A549 (cell line): ENCODE results near the gene TAS2R39. TPM values are rescaled to one million over a fixed set of nuclear protein-coding genes. Genes with fewer than 3 reads are reported as not detected.

Source experiments
- ATAC-seq, 2 experiments: fragments of 200-7000 bp in 1 of 2; fragments of >200 bp in 1 of 2; cut with Nextera tagmentation in 1 of 2; cut with Tn5 transposase in 1 of 2; 3 replicates each; pipeline versions ENCODE4 v1.8.0 to v1.9.1; 2018 to 2020; ENCODE audit warnings: mild to moderate bottlenecking in 1 of 2, moderate library complexity in 1 of 2
- CTCF ChIA-PET: fragments of 300-600 bp; sonication (Branson Sonifier 250); formaldehyde crosslinking; extraction: SDS; loops from one replicate; lab custom pipeline; 2021; ENCODE audit warnings: antibody characterized with exemption, inconsistent platforms; lab: Yijun Ruan, JAX
- POLR2A ChIA-PET: fragments of 350-600 bp; formaldehyde crosslinking; extraction: SDS; loops from one replicate; lab custom pipeline; 2021; ENCODE audit warnings: antibody characterized with exemption, inconsistent platforms; lab: Yijun Ruan, JAX
- DNase-seq, 2 experiments: peaks; one replicate each; pipeline versions ENCODE4 v3.0.0 to v3.0.0-alpha.2; 2011 to 2016; ENCODE audit warnings: low read depth in 1 of 2, low spot score in 1 of 2
- FAIRE-seq: peaks from 2 replicates; lab custom pipeline; 2011; peaks lifted over from hg19 to GRCh38; lab: Jason Lieb, UNC
- H3K27ac ChIP-seq, 2 experiments: fragments of >200 bp; sonication (Bioruptor Twin); formaldehyde crosslinking; 3 replicates each; pipeline ENCODE4 v1.5.1; 2016 to 2017
- H3K4me1 ChIP-seq: fragments of >200 bp; sonication (Bioruptor Twin); formaldehyde crosslinking; 3 replicates; pipeline ENCODE4 v1.6.1; 2016
- H3K4me2 ChIP-seq: fragments of >200 bp; sonication (Bioruptor Twin); formaldehyde crosslinking; 3 replicates; pipeline ENCODE4 v1.6.1; 2016
- H3K4me3 ChIP-seq: fragments of >200 bp; sonication (Bioruptor Twin); formaldehyde crosslinking; 3 replicates; pipeline ENCODE4 v1.5.1; 2016
- H3K9me3 ChIP-seq: fragments of >200 bp; sonication (Bioruptor Twin); formaldehyde crosslinking; 3 replicates; pipeline ENCODE4 v1.6.1; 2016
- CBX2 ChIP-seq: fragments of 200-600 bp; sonication (generic); IDR thresholded peaks from 2 replicates; pipeline ENCODE4 v1.6.1; 2016; ENCODE audit warnings: low read depth, mild to moderate bottlenecking, borderline replicate concordance
- CHD4 ChIP-seq: fragments of 200-600 bp; sonication (generic); IDR thresholded peaks from 2 replicates; pipeline ENCODE4 v1.6.1; 2016; ENCODE audit warnings: antibody characterized with exemption, mild to moderate bottlenecking, borderline replicate concordance
- EHMT2 ChIP-seq: fragments of 200-600 bp; sonication (generic); IDR thresholded peaks from 2 replicates; pipeline ENCODE4 v1.6.1; 2016; ENCODE audit warnings: antibody characterized with exemption, low read depth, mild to moderate bottlenecking, moderate library complexity
- ELK1 ChIP-seq: fragments of 150-350 bp; IDR thresholded peaks from 2 replicates; pipeline ENCODE4 v1.6.1; 2014; ENCODE audit warnings: low read depth, mild to moderate bottlenecking, low read length
- EP300 ChIP-seq, 2 experiments: fragments of >200 bp; sonication (Bioruptor Twin); formaldehyde crosslinking; IDR thresholded peaks; 2 replicates in 1 of 2; 3 replicates in 1 of 2; pipeline ENCODE4 v1.6.1; 2016 to 2017
- FOSB ChIP-seq: fragments of 250-450 bp; sonication (Bioruptor Pico); IDR thresholded peaks from 2 replicates; pipeline ENCODE4 v1.5.0; 2020; ENCODE audit warnings: mild to moderate bottlenecking, moderate library complexity
- FOSL2 ChIP-seq, 2 experiments: fragments of 450-650 bp in 1 of 2; fragments of >200 bp in 1 of 2; sonication (Bioruptor Twin) in 1 of 2; formaldehyde crosslinking; IDR thresholded peaks; 2 replicates each; pipeline versions ENCODE4 v1.5.0 to v1.6.1; 2016 to 2020; ENCODE audit warnings: mild to moderate bottlenecking in 1 of 2, moderate library complexity in 1 of 2
- FOXS1 ChIP-seq: fragments of 250-450 bp; sonication (Bioruptor Pico); IDR thresholded peaks from 2 replicates; pipeline ENCODE4 v1.5.0; 2020; ENCODE audit warnings: mild to moderate bottlenecking, moderate library complexity
- GATA3 ChIP-seq: IDR thresholded peaks from 2 replicates; pipeline ENCODE4 v1.6.1; 2012; ENCODE audit warnings: borderline replicate concordance
- HOXB13 ChIP-seq: fragments of 250-450 bp; sonication (Bioruptor Pico); IDR thresholded peaks from 2 replicates; pipeline ENCODE4 v1.5.0; 2020; ENCODE audit warnings: low read depth, mild to moderate bottlenecking, moderate library complexity
- HOXB5 ChIP-seq: fragments of 250-450 bp; sonication (Bioruptor Pico); IDR thresholded peaks from 2 replicates; pipeline ENCODE4 v1.5.0; 2020; ENCODE audit warnings: mild to moderate bottlenecking, moderate library complexity
- JUN ChIP-seq, 2 experiments: fragments of >200 bp; sonication (Bioruptor Twin); formaldehyde crosslinking; IDR thresholded peaks; 2 replicates in 1 of 2; 3 replicates in 1 of 2; pipeline ENCODE4 v1.6.1; 2016 to 2017
- JUNB ChIP-seq: fragments of >200 bp; sonication (Bioruptor Twin); formaldehyde crosslinking; IDR thresholded peaks from 2 replicates; pipeline ENCODE4 v1.6.1; 2016
- KDM5A ChIP-seq: fragments of 200-600 bp; sonication (generic); IDR thresholded peaks from 2 replicates; pipeline ENCODE4 v1.6.1; 2016; ENCODE audit warnings: antibody characterized with exemption, mild to moderate bottlenecking
- MAFK ChIP-seq: fragments of 450-650 bp; IDR thresholded peaks from 2 replicates; pipeline ENCODE4 v1.6.1; 2014; ENCODE audit not compliant: partially characterized antibody
- MAX ChIP-seq: IDR thresholded peaks from 2 replicates; pipeline ENCODE4 v1.6.1; 2012
- MYC ChIP-seq: IDR thresholded peaks from 2 replicates; pipeline ENCODE4 v1.6.1; 2012; ENCODE audit warnings: mild to moderate bottlenecking, inconsistent platforms, low read length, improper control_type of control experiment, borderline replicate concordance
- NFE2L2 ChIP-seq: fragments of 150-350 bp; conservative IDR thresholded peaks from 2 replicates; pipeline ENCODE4 v1.6.1; 2014; ENCODE audit warnings: low read length
- NR3C1 ChIP-seq: fragments of >200 bp; sonication (Bioruptor Twin); formaldehyde crosslinking; IDR thresholded peaks from 3 replicates; pipeline ENCODE4 v1.6.1; 2017
- PBX3 ChIP-seq: IDR thresholded peaks from 2 replicates; pipeline ENCODE4 v1.6.1; 2012
- POLR2A ChIP-seq: IDR thresholded peaks from 2 replicates; pipeline ENCODE4 v1.6.1; 2012; ENCODE audit warnings: mild to moderate bottlenecking, low read length
- POLR2AphosphoS2 ChIP-seq: conservative IDR thresholded peaks from 2 replicates; pipeline ENCODE4 v1.6.1; 2012; ENCODE audit warnings: low read length, improper control_type of control experiment, inconsistent platforms
- RAD21 ChIP-seq, 2 experiments: fragments of >200 bp in 1 of 2; sonication (Bioruptor Twin) in 1 of 2; formaldehyde crosslinking in 1 of 2; IDR thresholded peaks in 1 of 2; conservative IDR thresholded peaks in 1 of 2; 2 replicates in 1 of 2; 3 replicates in 1 of 2; pipeline ENCODE4 v1.6.1; 2012 to 2018; ENCODE audit warnings: inconsistent platforms in 1 of 2
- SREBF2 ChIP-seq: fragments of 450-650 bp; IDR thresholded peaks from 2 replicates; pipeline ENCODE4 v1.6.1; 2014; ENCODE audit warnings: mild to moderate bottlenecking, moderate library complexity
- TFCP2L1 ChIP-seq: fragments of 250-450 bp; sonication (Bioruptor Pico); IDR thresholded peaks from 2 replicates; pipeline ENCODE4 v1.5.0; 2021; ENCODE audit warnings: mild to moderate bottlenecking
- TP53 ChIP-seq: fragments of 250-450 bp; sonication (Bioruptor Pico); IDR thresholded peaks from 2 replicates; pipeline ENCODE4 v1.5.0; 2021; ENCODE audit warnings: mild to moderate bottlenecking, moderate library complexity
- ZC3H11A ChIP-seq: fragments of 450-650 bp; IDR thresholded peaks from 2 replicates; pipeline ENCODE4 v1.6.1; 2014; ENCODE audit warnings: antibody characterized with exemption, mild to moderate bottlenecking
- ZNF302 ChIP-seq: fragments of 250-450 bp; sonication (Bioruptor Pico); IDR thresholded peaks from 2 replicates; pipeline ENCODE4 v1.9.0; 2021; ENCODE audit warnings: inconsistent platforms, mild to moderate bottlenecking, moderate library complexity
- WGBS: methylation state at CpG from one replicate; pipeline ENCODE4 v1.1.6; 2017; ENCODE audit errors: missing lambda C conversion rate; 5-methylcytosine and 5-hydroxymethylcytosine counted together
- polyA plus RNA-seq, 4 experiments: library from polyadenylated mRNA; depleted of rRNA in 3 of 4; stranded (reverse); fragments of >200 nt; fragmentation: RNase III in 1 of 4; extraction: RNeasy Plus Mini Kit Qiagen cat#74134 plus additional on column Dnase treatment in 1 of 4; gene quantifications; 2 replicates in 3 of 4; 3 replicates in 1 of 4; pipeline ENCODE4 v1.2.3, GENCODE V29; 2011 to 2017
- TF ChIP-seq, protein P1 (sequence below): fragments of 250-450 bp; sonication (Bioruptor Pico); IDR thresholded peaks from 2 replicates; pipeline ENCODE4 v1.5.0; 2021; ENCODE audit warnings: mild to moderate bottlenecking, moderate library complexity, borderline replicate concordance
- TF ChIP-seq, protein P2 (sequence below): fragments of 450-650 bp; IDR thresholded peaks from 2 replicates; pipeline ENCODE4 v1.6.1; 2014; ENCODE audit warnings: antibody characterized with exemption
- TF ChIP-seq, protein P3 (sequence below): fragments of >200 bp; sonication (Bioruptor Twin); formaldehyde crosslinking; IDR thresholded peaks from 2 replicates; pipeline ENCODE4 v1.6.1; 2016

The TAS2R39 gene
- polyA plus RNA-seq, 2 of the 4 experiments (the other 2 are of a cell fraction): not detected

- H3K9me3 ChIP-seq: peaks cover 10% of the 10 kb centered on the region; the same call in 2 of the 3 replicates
- DNase-seq: no peak
- ChIA-PET POLR2A (no interaction called here), CTCF (interaction anchor here (1.0 kb wide), 1 partner anchor 173 kb away, joined by 3 read pairs; no protein-coding TSS in a partner anchor)
- H3K4me1 ChIP-seq: no peaks in the 10 kb centered on the region
- H3K4me2 ChIP-seq: no peak overlapping the region
- no peak for FAIRE-seq
- WGBS: 48% methylated on average over 2 of the region's 2 CpGs
- no peak overlapping the region for H3K4me3 ChIP-seq
- no peak for ATAC-seq
- TF ChIP-seq EHMT2 (no peak), KDM5A (no peak), JUNB (no peak), CBX2 (no peak), JUN (IDR thresholded peaks at IDR 0.05) (no peak), PBX3 (no peak), POLR2A (no peak), NR3C1 (no peak), TFCP2L1 (no peak), SREBF2 (no peak), POLR2AphosphoS2 (no peak), HOXB5 (no peak), ZC3H11A (no peak), ELK1 (no peak), MAX (no peak), RAD21 (conservative IDR thresholded peaks at IDR 0.05 in 1 of 2, IDR thresholded peaks at IDR 0.05 in 1 of 2) (no peak), MAFK (no peak), FOXS1 (CRISPR knock-in tag) (no peak)
- no peak overlapping the region for H3K27ac ChIP-seq
These were observed 1.9 kb upstream of the TAS2R39 start for GRCh38 chr7:143181349-143181748.

- no peak for ATAC-seq
- whole genome bisulfite sequencing: 19% methylated on average over 1 of the region's 1 CpG
- ChIA-PET CTCF (no interaction called here), POLR2A (no interaction called here)
- Histone ChIP-seq H3K27ac (no peak overlapping the region), H3K4me3 (no peak overlapping the region), H3K9me3 (no peaks in the 10 kb centered on the region), H3K4me2 (no peak overlapping the region), H3K4me1 (no peaks in the 10 kb centered on the region)
- TF ChIP-seq, protein P1, sequence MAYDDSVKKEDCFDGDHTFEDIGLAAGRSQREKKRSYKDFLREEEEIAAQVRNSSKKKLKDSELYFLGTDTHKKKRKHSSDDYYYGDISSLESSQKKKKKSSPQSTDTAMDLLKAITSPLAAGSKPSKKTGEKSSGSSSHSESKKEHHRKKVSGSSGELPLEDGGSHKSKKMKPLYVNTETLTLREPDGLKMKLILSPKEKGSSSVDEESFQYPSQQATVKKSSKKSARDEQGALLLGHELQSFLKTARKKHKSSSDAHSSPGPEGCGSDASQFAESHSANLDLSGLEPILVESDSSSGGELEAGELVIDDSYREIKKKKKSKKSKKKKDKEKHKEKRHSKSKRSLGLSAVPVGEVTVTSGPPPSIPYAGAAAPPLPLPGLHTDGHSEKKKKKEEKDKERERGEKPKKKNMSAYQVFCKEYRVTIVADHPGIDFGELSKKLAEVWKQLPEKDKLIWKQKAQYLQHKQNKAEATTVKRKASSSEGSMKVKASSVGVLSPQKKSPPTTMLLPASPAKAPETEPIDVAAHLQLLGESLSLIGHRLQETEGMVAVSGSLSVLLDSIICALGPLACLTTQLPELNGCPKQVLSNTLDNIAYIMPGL (CRISPR knock-in tag): no peak
- no peak for TF ChIP-seq FOSB (CRISPR knock-in tag)
- no peak for TF ChIP-seq EP300 (IDR thresholded peaks at IDR 0.05)
- TF ChIP-seq MYC: no peak
- TF ChIP-seq, protein P2, sequence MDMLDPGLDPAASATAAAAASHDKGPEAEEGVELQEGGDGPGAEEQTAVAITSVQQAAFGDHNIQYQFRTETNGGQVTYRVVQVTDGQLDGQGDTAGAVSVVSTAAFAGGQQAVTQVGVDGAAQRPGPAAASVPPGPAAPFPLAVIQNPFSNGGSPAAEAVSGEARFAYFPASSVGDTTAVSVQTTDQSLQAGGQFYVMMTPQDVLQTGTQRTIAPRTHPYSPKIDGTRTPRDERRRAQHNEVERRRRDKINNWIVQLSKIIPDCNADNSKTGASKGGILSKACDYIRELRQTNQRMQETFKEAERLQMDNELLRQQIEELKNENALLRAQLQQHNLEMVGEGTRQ: no peak
- no peak for TF ChIP-seq NFE2L2
- TF ChIP-seq GATA3: no peak
- no peak for TF ChIP-seq POLR2AphosphoS2
- TF ChIP-seq TP53 (CRISPR knock-in tag): no peak
- TF ChIP-seq ZNF302 (CRISPR knock-in tag): no peak
- no peak for TF ChIP-seq CHD4
- TF ChIP-seq, protein P3, sequence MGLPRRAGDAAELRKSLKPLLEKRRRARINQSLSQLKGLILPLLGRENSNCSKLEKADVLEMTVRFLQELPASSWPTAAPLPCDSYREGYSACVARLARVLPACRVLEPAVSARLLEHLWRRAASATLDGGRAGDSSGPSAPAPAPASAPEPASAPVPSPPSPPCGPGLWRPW: no peak
- TF ChIP-seq FOXS1 (CRISPR knock-in tag): no peak
- no peak for TF ChIP-seq KDM5A
- TF ChIP-seq HOXB13 (CRISPR knock-in tag): no peak
- TF ChIP-seq FOSL2 (IDR thresholded peaks at IDR 0.05): no peak
- no peak for TF ChIP-seq FOSL2 (CRISPR knock-in tag; IDR thresholded peaks at IDR 0.05)
- FAIRE-seq: no peak
- DNase-seq: no peak
These were observed 2.3 kb downstream of the TAS2R39 start for GRCh38 chr7:143185551-143185950.
